ENCODE results near the gene KRTAP5-10.

The KRTAP5-10 gene

GRCh38 chr11:71551711-71552110, 13.7 kb upstream of the KRTAP5-10 start:
- no peaks in the 10 kb centered on the region for H4K20me1 ChIP-seq (ENCODE audit: low read depth, low read length)
- TF ChIP-seq EZH2phosphoT487 (conservative IDR thresholded peaks at IDR 0.05; ENCODE audit: low read length) (no peak), CTCF (IDR thresholded peaks at IDR 0.05; ENCODE audit: insufficient read depth, low read length, poor library complexity, severe bottlenecking) (no peak)
- no peaks in the 10 kb centered on the region for H3F3A ChIP-seq (ENCODE audit: insufficient read depth)
- H3K4me2 ChIP-seq (ENCODE audit: low read depth, low read length, poor library complexity, severe bottlenecking) = no peak overlapping the region
- H3K27me3 ChIP-seq (ENCODE audit: low read length) = no peaks in the 10 kb centered on the region
- H3K79me2 ChIP-seq (ENCODE audit: insufficient read depth, low read length) = no peaks in the 10 kb centered on the region
- H3K9me3 ChIP-seq (ENCODE audit: insufficient read depth, low read length) = no peaks in the 10 kb centered on the region
- no peak overlapping the region for H3K9ac ChIP-seq (ENCODE audit: low read length)
- no peaks in the 10 kb centered on the region for H3K36me3 ChIP-seq (ENCODE audit: low read length)
- H3K4me3 ChIP-seq (ENCODE audit: insufficient read depth, low read length, poor library complexity, severe bottlenecking) = no peak overlapping the region
- no peaks in the 10 kb centered on the region for H3K9me2 ChIP-seq (replicated peaks; ENCODE audit: insufficient read depth, low read length)
- H3K27ac ChIP-seq (ENCODE audit: low read depth, low read length) = no peak overlapping the region
- H2AFZ ChIP-seq (ENCODE audit: low read depth, low read length, severe bottlenecking) = no peak overlapping the region

GRCh38 chr11:71554996-71555395, 10.4 kb upstream of the KRTAP5-10 start:
- TF ChIP-seq CTCF (IDR thresholded peaks at IDR 0.05; ENCODE audit: insufficient read depth, low read length, poor library complexity, severe bottlenecking) (no peak), EZH2phosphoT487 (conservative IDR thresholded peaks at IDR 0.05; ENCODE audit: low read length) (no peak)
- Histone ChIP-seq H4K20me1 (ENCODE audit: low read depth, low read length) (no peaks in the 10 kb centered on the region), H3K79me2 (ENCODE audit: insufficient read depth, low read length) (no peaks in the 10 kb centered on the region), H3K27me3 (ENCODE audit: low read length) (no peaks in the 10 kb centered on the region), H3F3A (ENCODE audit: insufficient read depth) (no peaks in the 10 kb centered on the region), H3K9me2 (replicated peaks; ENCODE audit: insufficient read depth, low read length) (no peaks in the 10 kb centered on the region), H2AFZ (ENCODE audit: low read depth, low read length, severe bottlenecking) (no peak overlapping the region), H3K4me2 (ENCODE audit: low read depth, low read length, poor library complexity, severe bottlenecking) (no peak overlapping the region), H3K4me3 (ENCODE audit: insufficient read depth, low read length, poor library complexity, severe bottlenecking) (no peak overlapping the region), H3K27ac (ENCODE audit: low read depth, low read length) (no peak overlapping the region), H3K9me3 (ENCODE audit: insufficient read depth, low read length) (no peaks in the 10 kb centered on the region), H3K36me3 (ENCODE audit: low read length) (no peaks in the 10 kb centered on the region), H3K9ac (ENCODE audit: low read length) (no peak overlapping the region)

GRCh38 chr11:71555508-71555907, 9.9 kb upstream of the KRTAP5-10 start:
- Histone ChIP-seq H3K27me3 (ENCODE audit: low read length) (no peaks in the 10 kb centered on the region), H3F3A (ENCODE audit: insufficient read depth) (no peaks in the 10 kb centered on the region), H3K4me2 (ENCODE audit: low read depth, low read length, poor library complexity, severe bottlenecking) (no peak overlapping the region), H3K4me3 (ENCODE audit: insufficient read depth, low read length, poor library complexity, severe bottlenecking) (no peak overlapping the region), H3K27ac (ENCODE audit: low read depth, low read length) (no peak overlapping the region), H4K20me1 (ENCODE audit: low read depth, low read length) (no peaks in the 10 kb centered on the region), H3K36me3 (ENCODE audit: low read length) (no peaks in the 10 kb centered on the region), H2AFZ (ENCODE audit: low read depth, low read length, severe bottlenecking) (no peak overlapping the region), H3K9me2 (replicated peaks; ENCODE audit: insufficient read depth, low read length) (no peaks in the 10 kb centered on the region), H3K79me2 (ENCODE audit: insufficient read depth, low read length) (no peaks in the 10 kb centered on the region), H3K9me3 (ENCODE audit: insufficient read depth, low read length) (no peaks in the 10 kb centered on the region), H3K9ac (ENCODE audit: low read length) (no peak overlapping the region)
- TF ChIP-seq EZH2phosphoT487 (conservative IDR thresholded peaks at IDR 0.05; ENCODE audit: low read length) (no peak), CTCF (IDR thresholded peaks at IDR 0.05; ENCODE audit: insufficient read depth, low read length, poor library complexity, severe bottlenecking) (no peak)

All from SU-DHL-6 (cell line).